HepG2 (cell line): ENCODE measurements around the gene PXMP4. TPM values are rescaled to one million over a fixed set of nuclear protein-coding genes. Genes with fewer than 3 reads are reported as not detected.

Experiments
- ATAC-seq: fragments of 200-7000 bp; cut with Tn5 transposase; 3 replicates; pipeline ENCODE4 v1.9.1; 2020; ENCODE audit warnings: mild to moderate bottlenecking, moderate library complexity
- BruUV-seq: library from RNA; stranded (reverse); fragments of 400-500 nt; replicated peaks from 2 replicates; lab custom pipeline; 2021; lab: Mats Ljungman, UMichigan
- CTCF ChIA-PET: fragments of 300-600 bp; formaldehyde crosslinking; extraction: SDS; loops from one replicate; lab custom pipeline; 2021; ENCODE audit warnings: low total read pairs, inconsistent platforms, low intra/inter-chr PET ratio; lab: Yijun Ruan, JAX
- POLR2A ChIA-PET: fragments of 350-600 bp; sonication (Branson Sonifier 250); formaldehyde crosslinking; loops from one replicate; lab custom pipeline; 2020; ENCODE audit warnings: antibody characterized with exemption, inconsistent platforms; lab: Yijun Ruan, JAX
- DNase-seq: peaks from one replicate; pipeline ENCODE4 v3.0.0-alpha.2; 2015; ENCODE audit warnings: low spot score
- FAIRE-seq: peaks from 3 replicates; lab custom pipeline; 2011; peaks lifted over from hg19 to GRCh38; lab: Jason Lieb, UNC
- H2AFZ ChIP-seq: one replicate; pipeline ENCODE4 v1.6.1; 2011; ENCODE audit warnings: low read length, inconsistent platforms
- H3K27ac ChIP-seq: fragments of 300-600 bp; 3 replicates; pipeline ENCODE4 v1.8.0; 2011; ENCODE audit warnings: mixed run types, mild to moderate bottlenecking, mixed read lengths, low read length, inconsistent platforms; ENCODE audit not compliant: insufficient read depth; ENCODE audit errors: extremely low read length
- H3K27me3 ChIP-seq, 2 experiments: fragments of 200-600 bp in 1 of 2; 2 replicates in 1 of 2; 3 replicates in 1 of 2; pipeline versions ENCODE4 v1.6.0 to v1.8.0; 2011; ENCODE audit warnings: low read length in 2 of 2, mild to moderate bottlenecking in 2 of 2, moderate library complexity in 2 of 2, inconsistent platforms in 1 of 2; ENCODE audit not compliant: insufficient read depth in 2 of 2, control insufficient read depth in 1 of 2
- H3K36me3 ChIP-seq, 2 experiments: fragments of 200-600 bp in 1 of 2; replicated peaks in 1 of 2; 2 replicates in 1 of 2; 3 replicates in 1 of 2; pipeline versions ENCODE4 v1.5.1 to v1.8.0; 2011; ENCODE audit warnings: low read length in 2 of 2, inconsistent platforms in 1 of 2; ENCODE audit not compliant: insufficient read depth in 2 of 2, control insufficient read depth in 1 of 2
- H3K4me1 ChIP-seq: 2 replicates; pipeline ENCODE4 v1.5.1; 2012; ENCODE audit warnings: low read length, inconsistent platforms; ENCODE audit not compliant: insufficient read depth
- H3K4me2 ChIP-seq: 2 replicates; pipeline ENCODE4 v1.6.0; 2011; ENCODE audit warnings: low read depth, low read length, inconsistent platforms
- H3K4me3 ChIP-seq, 3 experiments: fragments of 200-600 bp in 1 of 3; sonication (generic), shearing (Covaris generic) in 1 of 3; replicated peaks in 1 of 3; 2 replicates each; pipeline ENCODE4 v1.5.1; 2011 to 2016; ENCODE audit warnings: low read length in 3 of 3, inconsistent platforms in 2 of 3, low read depth in 2 of 3, mild to moderate bottlenecking in 2 of 3, control low read depth in 1 of 3, mixed read lengths in 1 of 3; ENCODE audit not compliant: insufficient read depth in 1 of 3
- H3K79me2 ChIP-seq: one replicate; pipeline ENCODE4 v1.6.1; 2011; ENCODE audit warnings: low read length, inconsistent platforms; ENCODE audit not compliant: insufficient read depth
- H3K9ac ChIP-seq: 2 replicates; pipeline ENCODE4 v1.6.0; 2011; ENCODE audit warnings: mild to moderate bottlenecking, low read depth, low read length, inconsistent platforms; ENCODE audit not compliant: insufficient read depth
- H3K9me3 ChIP-seq: 2 replicates; pipeline ENCODE4 v1.5.1; 2012; ENCODE audit warnings: mild to moderate bottlenecking, low read length
- H4K20me1 ChIP-seq: 2 replicates; pipeline ENCODE4 v1.6.0; 2011; ENCODE audit warnings: inconsistent platforms, mild to moderate bottlenecking, low read length, moderate library complexity; ENCODE audit not compliant: insufficient read depth
- ARNTL ChIP-seq: sonication (generic); formaldehyde crosslinking; IDR thresholded peaks from 2 replicates; pipeline ENCODE4 v1.4.0; 2020; ENCODE audit warnings: mild to moderate bottlenecking, missing genetic modification reagents
- DMAP1 ChIP-seq: IDR thresholded peaks from 2 replicates; pipeline ENCODE4 v1.6.1; 2016
- DPF2 ChIP-seq: sonication (generic); formaldehyde crosslinking; IDR thresholded peaks from 2 replicates; pipeline ENCODE4 v1.4.0; 2020; ENCODE audit warnings: mild to moderate bottlenecking, low read depth, missing genetic modification reagents, borderline replicate concordance
- ELK4 ChIP-seq: sonication (generic); formaldehyde crosslinking; IDR thresholded peaks from 2 replicates; pipeline ENCODE4 v1.9.0; 2021; ENCODE audit warnings: missing genetic modification reagents, borderline replicate concordance
- GMEB1 ChIP-seq: sonication (generic); formaldehyde crosslinking; IDR thresholded peaks from 2 replicates; pipeline ENCODE4 v1.5.1; 2020; ENCODE audit warnings: missing genetic modification reagents, mild to moderate bottlenecking, borderline replicate concordance
- HES4 ChIP-seq: sonication (generic); formaldehyde crosslinking; IDR thresholded peaks from 2 replicates; pipeline ENCODE4 v1.9.0; 2021; ENCODE audit warnings: mild to moderate bottlenecking, missing genetic modification reagents, borderline replicate concordance
- HOXA7 ChIP-seq: sonication (generic); formaldehyde crosslinking; IDR thresholded peaks from 2 replicates; pipeline ENCODE4 v1.8.1; 2022; ENCODE audit warnings: mild to moderate bottlenecking, missing genetic modification reagents, moderate library complexity
- SIN3A ChIP-seq: IDR thresholded peaks from 2 replicates; pipeline ENCODE4 v1.6.1; 2011; ENCODE audit warnings: low read depth, mild to moderate bottlenecking, control low read depth, low read length, borderline replicate concordance
- SRF ChIP-seq: IDR thresholded peaks from 2 replicates; pipeline ENCODE4 v1.6.1; 2011; ENCODE audit warnings: mild to moderate bottlenecking, low read depth, low read length, moderate library complexity
- THRA ChIP-seq: sonication (generic); formaldehyde crosslinking; IDR thresholded peaks from 2 replicates; pipeline ENCODE4 v1.4.0; 2020; ENCODE audit warnings: missing genetic modification reagents, borderline replicate concordance
- TRIM22 ChIP-seq: fragments of 450-650 bp; IDR thresholded peaks from 2 replicates; pipeline ENCODE4 v1.6.1; 2017
- WIZ ChIP-seq: sonication (generic); formaldehyde crosslinking; IDR thresholded peaks from 2 replicates; pipeline ENCODE4 v1.5.1; 2020; ENCODE audit warnings: mild to moderate bottlenecking, missing genetic modification reagents
- ZBTB8A ChIP-seq: sonication (generic); formaldehyde crosslinking; IDR thresholded peaks from 2 replicates; pipeline ENCODE4 v1.4.0; 2020; ENCODE audit warnings: mild to moderate bottlenecking, low read depth, missing genetic modification reagents, borderline replicate concordance
- ZNF362 ChIP-seq: sonication (generic); formaldehyde crosslinking; IDR thresholded peaks from 2 replicates; pipeline ENCODE4 v1.4.0; 2020; ENCODE audit warnings: missing genetic modification reagents, mild to moderate bottlenecking, borderline replicate concordance
- ZNF552 ChIP-seq: sonication (generic); formaldehyde crosslinking; IDR thresholded peaks from 2 replicates; pipeline ENCODE4 v1.9.0; 2022; ENCODE audit warnings: missing genetic modification reagents, mild to moderate bottlenecking, borderline replicate concordance
- ZSCAN22 ChIP-seq: sonication (generic); formaldehyde crosslinking; IDR thresholded peaks from 2 replicates; pipeline ENCODE4 v1.4.0; 2020; ENCODE audit warnings: mild to moderate bottlenecking, missing genetic modification reagents
- WGBS: methylation state at CpG from one replicate; pipeline ENCODE4 v1.1.6; 2017; ENCODE audit warnings: low lambda C conversion rate; 5-methylcytosine and 5-hydroxymethylcytosine counted together
- in situ Hi-C: cut with HindIII; loops from 2 replicates; pipeline ENCODE4 v1.10.0; 2017; ENCODE audit warnings: low pct_unique_long_range_greater_than_20kb; ENCODE audit not compliant: extremely low pct_ligation_motif_present
- intact Hi-C: fragments of 100-400 bp; cut with micrococcal nuclease; formaldehyde crosslinking; loops from one replicate; pipeline ENCODE4 v1.10.0; 2022; ENCODE audit not compliant: unreplicated experiment
- polyA plus RNA-seq, 8 experiments: library from polyadenylated mRNA; depleted of rRNA in 3 of 8; stranded (reverse) in 7 of 8; unstranded in 1 of 8; fragments of >200 nt; fragmentation: Illumina TruSeq in 4 of 8; extraction: Trizol in 4 of 8; gene quantifications; 2 replicates each; pipeline versions ENCODE4 v1.2.1 to v1.2.3, GENCODE V29; 2011 to 2016; ENCODE audit warnings: low read depth in 4 of 8, missing spikeins in 1 of 8, mixed read lengths in 1 of 8; ENCODE audit not compliant: insufficient read depth in 1 of 8
- total RNA-seq, 5 experiments: library from RNA; depleted of rRNA; stranded (reverse); fragments of >200 nt; fragmentation: Illumina TruSeq; extraction: Trizol; gene quantifications; 2 replicates each; pipeline ENCODE4 v1.2.3, GENCODE V29; 2016; ENCODE audit warnings: low read depth in 1 of 5

Gene PXMP4
- total and polyA plus RNA-seq, 2 of the 13 experiments (the other 11 are each of a cell fraction or from before 2014, with no cell fraction given) = not detected

- DNase-seq = peak; percentile 75
- in situ Hi-C loops = loop anchor here (5.0 kb wide), 1 partner anchor 191 kb away; no protein-coding TSS in a partner anchor
- TF ChIP-seq ZBTB8A (CRISPR knock-in tag) (no peak), SRF (no peak), THRA (CRISPR knock-in tag) (no peak), HOXA7 (no peak), GMEB1 (CRISPR knock-in tag) (peak; percentile 39; the same call in 1 of the 2 replicates), SIN3A (no peak), WIZ (CRISPR knock-in tag) (no peak), ELK4 (CRISPR knock-in tag) (no peak), ARNTL (CRISPR knock-in tag) (no peak), DPF2 (CRISPR knock-in tag) (no peak), ZNF552 (CRISPR knock-in tag) (no peak), HES4 (0 out of 2 replicates have a peak, but pooled peaks have one; percentile 44), ZNF362 (CRISPR knock-in tag) (peak; percentile 33; the same call in 1 of the 2 replicates), TRIM22 (no peak), DMAP1 (CRISPR knock-in tag) (no peak), ZSCAN22 (CRISPR knock-in tag) (no peak)
Measured at GRCh38 chr20:33653218-33653899, 66.8 kb downstream of the PXMP4 start.

More at GRCh38 chr20:33653218-33653899, 66.8 kb downstream of the PXMP4 start:
- ChIA-PET POLR2A (interaction anchor here (0.8 to 2.2 kb wide), 6 partner anchors 10 to 164 kb away, joined by 3 to 24 read pairs (median 4); partner anchors contain the start of genes CBFA2T2 and ZNF341), CTCF (interaction anchor here (0.6 to 4.7 kb wide), 7 partner anchors 33 to 259 kb away, joined by 3 to 53 read pairs (median 4); partner anchors contain the start of gene ZNF341)
- H3K36me3 ChIP-seq = peaks cover 12 to 19% of the 10 kb centered on the region in 2 experiments; a peak in 4 of 5 replicates
- H3K4me3 ChIP-seq = no peak overlapping the region
- no peaks in the 10 kb centered on the region for H4K20me1 ChIP-seq
- no peak overlapping the region for H3K9ac ChIP-seq
- intact Hi-C loops = loop anchor here (2.0 to 5.0 kb wide), 2 partner anchors 136 to 197 kb away; no protein-coding TSS in a partner anchor
- WGBS = 57% methylated on average over 16 of the region's 16 CpGs
- no peak overlapping the region for H3K4me2 ChIP-seq
- H2AFZ ChIP-seq = no peak overlapping the region
- H3K79me2 ChIP-seq = no peaks in the 10 kb centered on the region
- H3K9me3 ChIP-seq = no peaks in the 10 kb centered on the region
- peak; percentile 73 for ATAC-seq
- H3K27me3 ChIP-seq = no peaks in the 10 kb centered on the region
- H3K27ac ChIP-seq = no peak overlapping the region
- H3K4me1 ChIP-seq = peaks cover 37% of the 10 kb centered on the region
- FAIRE-seq = peak; percentile 82
- BruUV-seq = no TSS peak
